DOHH2 (cell line): ENCODE data around the gene ZNRF3.

Experiments used
- H3F3A ChIP-seq: fragments of 200-600 bp; sonication (generic), shearing (Covaris generic); 2 replicates; pipeline ENCODE4 v1.6.0; 2016; ENCODE audit warnings: antibody characterized with exemption, mild to moderate bottlenecking; ENCODE audit not compliant: control insufficient read depth, insufficient read depth
- H3K27ac ChIP-seq: fragments of 200-600 bp; sonication (generic); 2 replicates; pipeline ENCODE4 v1.5.1; 2014; ENCODE audit warnings: low read depth, mild to moderate bottlenecking, low read length, moderate library complexity
- H3K27me3 ChIP-seq: fragments of 200-600 bp; sonication (generic); 2 replicates; pipeline ENCODE4 v1.6.1; 2014; ENCODE audit warnings: mild to moderate bottlenecking, low read length, mixed read lengths; ENCODE audit not compliant: control insufficient read depth
- H3K36me3 ChIP-seq: fragments of 200-600 bp; sonication (generic); 2 replicates; pipeline ENCODE4 v1.6.1; 2014; ENCODE audit warnings: mild to moderate bottlenecking, low read length, moderate library complexity, mixed read lengths; ENCODE audit not compliant: control insufficient read depth
- H3K4me1 ChIP-seq: fragments of 200-600 bp; sonication (generic); 2 replicates; pipeline ENCODE4 v1.6.1; 2014; ENCODE audit warnings: mild to moderate bottlenecking, low read length, mixed read lengths; ENCODE audit not compliant: control insufficient read depth
- H3K4me2 ChIP-seq: fragments of 200-600 bp; sonication (generic); 2 replicates; pipeline ENCODE4 v1.6.0; 2014; ENCODE audit warnings: mild to moderate bottlenecking, low read length, moderate library complexity
- H3K4me3 ChIP-seq: fragments of 200-600 bp; sonication (generic); 2 replicates; pipeline ENCODE4 v1.5.1; 2014; ENCODE audit warnings: mild to moderate bottlenecking, low read length, mixed read lengths
- H3K79me2 ChIP-seq: fragments of 200-600 bp; sonication (generic); 2 replicates; pipeline ENCODE4 v1.6.1; 2014; ENCODE audit warnings: mild to moderate bottlenecking, low read length, mixed read lengths; ENCODE audit not compliant: control insufficient read depth
- H3K9me2 ChIP-seq: fragments of 200-600 bp; sonication (generic); replicated peaks from 2 replicates; pipeline ENCODE4 v1.6.1; 2014; ENCODE audit warnings: mild to moderate bottlenecking, low read length, mixed read lengths; ENCODE audit not compliant: control insufficient read depth
- H3K9me3 ChIP-seq: fragments of 200-600 bp; sonication (generic); 2 replicates; pipeline ENCODE4 v1.6.1; 2014; ENCODE audit warnings: antibody characterized with exemption, low read length, mixed read lengths; ENCODE audit not compliant: control insufficient read depth, insufficient read depth
- H4K20me1 ChIP-seq: fragments of 200-600 bp; sonication (generic); 2 replicates; pipeline ENCODE4 v1.6.0; 2014; ENCODE audit warnings: low read depth, mild to moderate bottlenecking, antibody characterized with exemption, low read length, moderate library complexity; ENCODE audit not compliant: control insufficient read depth, insufficient read depth
- EZH2phosphoT487 ChIP-seq: fragments of 200-600 bp; sonication (generic); IDR thresholded peaks from 2 replicates; pipeline ENCODE4 v1.6.1; 2017; ENCODE audit warnings: borderline replicate concordance, mild to moderate bottlenecking, antibody characterized with exemption, low read length, moderate library complexity, mixed read lengths
- TF ChIP-seq, protein P1 (sequence below): fragments of 200-600 bp; sonication (generic); IDR thresholded peaks from one replicate; pipeline ENCODE4 v1.5.1; 2014; ENCODE audit warnings: antibody characterized with exemption, mild to moderate bottlenecking, low read depth, low read length; ENCODE audit not compliant: poor library complexity, severe bottlenecking

ZNRF3 gene

DNA sequence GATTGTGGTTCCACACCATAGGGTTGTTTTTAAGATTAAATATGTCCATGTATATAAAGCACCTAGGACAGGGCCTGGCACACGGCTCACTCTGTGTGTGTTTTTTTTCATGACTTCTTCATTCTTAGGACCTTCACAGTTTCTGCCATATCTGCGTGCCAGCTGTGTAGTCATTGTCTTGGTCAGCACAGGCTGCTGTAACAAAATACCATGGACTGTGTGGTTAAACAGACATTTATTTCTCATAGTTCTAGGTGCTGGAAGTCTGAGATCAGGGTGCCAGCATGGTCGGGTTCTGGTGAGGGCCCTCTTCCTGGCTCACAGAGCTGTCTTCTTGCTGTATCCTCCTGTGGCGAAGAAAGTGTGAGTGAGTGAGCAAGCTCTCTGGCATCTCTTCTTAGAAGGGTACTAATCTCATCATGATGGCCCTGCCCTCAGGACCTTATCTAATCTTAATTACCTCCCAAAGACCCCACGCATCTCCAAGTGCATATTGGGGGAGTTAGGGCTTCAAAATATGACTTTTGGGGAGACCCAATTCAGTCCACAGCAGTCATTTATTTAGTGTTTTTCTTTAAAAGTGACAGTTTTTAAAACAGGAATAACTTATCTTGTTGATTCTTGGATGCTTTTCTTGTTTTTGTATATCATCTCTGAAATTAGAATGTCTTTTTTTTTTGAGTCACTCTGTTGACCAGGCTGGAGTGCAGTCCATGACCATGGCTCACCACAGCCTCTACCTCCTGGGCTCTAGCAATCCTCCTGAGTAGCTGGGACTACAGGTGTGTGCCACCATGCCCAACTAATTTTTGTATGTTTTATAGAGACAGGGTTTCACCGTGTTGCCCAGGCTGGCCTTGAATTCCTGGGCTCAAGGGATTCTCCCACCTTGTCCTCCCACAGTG lies 70.9 kb downstream of the ZNRF3 start:
- Histone ChIP-seq H3K4me2 (no peak overlapping the region), H3K36me3 (no peaks in the 10 kb centered on the region), H3K9me3 (no peaks in the 10 kb centered on the region), H3F3A (no peaks in the 10 kb centered on the region), H3K27ac (no peak overlapping the region), H3K79me2 (no peaks in the 10 kb centered on the region), H3K9me2 (no peaks in the 10 kb centered on the region), H3K4me1 (peaks cover 9% of the 10 kb centered on the region), H3K27me3 (0 out of 2 replicates have a peak, but pooled peaks cover 2% of the 10 kb centered on the region), H4K20me1 (no peaks in the 10 kb centered on the region), H3K4me3 (no peak overlapping the region)
- TF ChIP-seq, protein P1, sequence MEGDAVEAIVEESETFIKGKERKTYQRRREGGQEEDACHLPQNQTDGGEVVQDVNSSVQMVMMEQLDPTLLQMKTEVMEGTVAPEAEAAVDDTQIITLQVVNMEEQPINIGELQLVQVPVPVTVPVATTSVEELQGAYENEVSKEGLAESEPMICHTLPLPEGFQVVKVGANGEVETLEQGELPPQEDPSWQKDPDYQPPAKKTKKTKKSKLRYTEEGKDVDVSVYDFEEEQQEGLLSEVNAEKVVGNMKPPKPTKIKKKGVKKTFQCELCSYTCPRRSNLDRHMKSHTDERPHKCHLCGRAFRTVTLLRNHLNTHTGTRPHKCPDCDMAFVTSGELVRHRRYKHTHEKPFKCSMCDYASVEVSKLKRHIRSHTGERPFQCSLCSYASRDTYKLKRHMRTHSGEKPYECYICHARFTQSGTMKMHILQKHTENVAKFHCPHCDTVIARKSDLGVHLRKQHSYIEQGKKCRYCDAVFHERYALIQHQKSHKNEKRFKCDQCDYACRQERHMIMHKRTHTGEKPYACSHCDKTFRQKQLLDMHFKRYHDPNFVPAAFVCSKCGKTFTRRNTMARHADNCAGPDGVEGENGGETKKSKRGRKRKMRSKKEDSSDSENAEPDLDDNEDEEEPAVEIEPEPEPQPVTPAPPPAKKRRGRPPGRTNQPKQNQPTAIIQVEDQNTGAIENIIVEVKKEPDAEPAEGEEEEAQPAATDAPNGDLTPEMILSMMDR: no peak
- no peak for TF ChIP-seq EZH2phosphoT487

DNA sequence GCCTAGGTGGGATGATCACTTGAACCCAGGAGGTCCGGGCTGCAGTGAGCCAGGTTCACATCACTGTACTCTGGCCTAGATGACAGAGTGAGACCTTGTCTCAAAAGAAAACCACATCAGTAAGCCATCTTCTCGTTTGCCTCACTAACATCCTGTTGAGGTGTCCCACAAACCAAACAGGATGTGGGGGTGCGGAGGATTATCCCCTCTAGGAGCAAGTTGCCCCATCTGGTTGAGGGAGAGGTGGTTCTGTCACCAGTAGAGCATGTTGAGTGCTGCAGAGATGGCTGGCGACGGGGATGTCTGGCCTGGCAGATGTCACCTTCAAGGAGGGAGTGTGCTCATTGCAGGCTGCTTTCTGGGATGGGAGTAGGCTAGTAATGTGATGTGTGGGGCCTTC lies 72.4 kb downstream of the ZNRF3 start:
- Histone ChIP-seq H3K36me3 (no peaks in the 10 kb centered on the region), H3K9me2 (no peaks in the 10 kb centered on the region), H3K4me2 (no peak overlapping the region), H3K27ac (no peak overlapping the region), H4K20me1 (no peaks in the 10 kb centered on the region), H3K4me1 (peaks cover 3% of the 10 kb centered on the region; the same call in 1 of the 2 replicates), H3F3A (no peaks in the 10 kb centered on the region), H3K9me3 (no peaks in the 10 kb centered on the region), H3K27me3 (peaks cover 13% of the 10 kb centered on the region; the same call in 1 of the 2 replicates), H3K4me3 (no peak overlapping the region), H3K79me2 (no peaks in the 10 kb centered on the region)
- TF ChIP-seq, protein P1: no peak
- no peak for TF ChIP-seq EZH2phosphoT487

DNA sequence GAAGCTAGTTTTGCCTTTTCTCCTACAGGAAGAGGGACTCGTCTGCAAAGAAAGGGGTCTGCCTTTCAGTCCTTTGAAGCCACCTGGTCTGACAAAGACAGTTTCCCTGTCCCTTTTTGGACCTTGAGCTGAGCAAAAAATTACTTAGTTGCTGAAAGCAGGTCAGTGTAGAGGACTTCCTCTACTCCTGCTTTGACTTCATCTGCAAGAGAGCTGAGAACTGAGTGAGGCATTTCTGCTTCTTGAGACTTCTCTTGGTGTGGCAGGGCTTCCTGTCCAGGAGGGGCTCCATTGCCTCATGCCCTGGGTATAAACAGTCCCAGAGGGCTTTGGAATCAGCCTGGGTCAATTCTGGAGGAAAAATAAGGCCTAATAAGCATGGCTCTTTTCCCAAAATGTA lies 73.1 kb downstream of the ZNRF3 start:
- no peaks in the 10 kb centered on the region for H3K9me3 ChIP-seq
- peaks cover 16% of the 10 kb centered on the region; the same call in 1 of the 2 replicates for H3K27me3 ChIP-seq
- TF ChIP-seq, protein P1: no peak
- TF ChIP-seq EZH2phosphoT487: no peak
- no peaks in the 10 kb centered on the region for H3K36me3 ChIP-seq
- H3K4me2 ChIP-seq: no peak overlapping the region
- H3K79me2 ChIP-seq: no peaks in the 10 kb centered on the region
- 0 out of 2 replicates have a peak, but pooled peaks cover 2% of the 10 kb centered on the region for H4K20me1 ChIP-seq
- no peaks in the 10 kb centered on the region for H3F3A ChIP-seq
- no peak overlapping the region for H3K4me3 ChIP-seq
- no peak overlapping the region for H3K27ac ChIP-seq
- peaks cover 3% of the 10 kb centered on the region; the same call in 1 of the 2 replicates for H3K4me1 ChIP-seq
- H3K9me2 ChIP-seq: no peaks in the 10 kb centered on the region
